ENCODE measurements around the gene PRPH. TPM values are rescaled to one million over a fixed set of nuclear protein-coding genes. Genes with fewer than 3 reads are reported as not detected.

PRPH gene
- total and polyA plus RNA-seq, 2 of the 13 experiments (the other 11 are each of a cell fraction or from before 2014, with no cell fraction given): 0.12 TPM; not detected in 1

DNA sequence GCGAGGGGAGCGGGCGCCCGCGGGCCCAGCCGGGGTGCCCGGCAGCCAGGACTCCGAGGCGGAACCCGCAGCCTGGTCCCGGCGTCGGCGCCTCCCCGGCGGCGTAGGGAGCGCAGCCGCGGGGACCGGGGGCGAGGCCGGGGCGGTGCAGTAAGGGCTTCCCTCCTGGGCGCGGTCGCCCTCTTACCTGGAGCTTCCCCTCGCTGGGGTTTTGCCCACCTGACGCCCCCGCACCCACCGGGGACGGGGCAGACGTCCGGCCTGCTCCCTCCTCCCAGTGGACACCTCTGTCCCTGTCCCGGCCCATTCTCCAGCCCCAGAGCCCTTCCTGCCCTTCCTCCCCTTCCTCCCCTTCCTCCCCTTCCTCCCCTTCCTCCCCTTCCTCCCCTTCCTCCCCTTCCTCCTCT lies 30.5 kb upstream of the PRPH start (continued):
- no peak; the same call in 1 of the 2 replicates for TF ChIP-seq ARNT2 (CRISPR knock-in tag; IDR thresholded peaks at IDR 0.05; ENCODE audit: low read depth)
- TF ChIP-seq, protein P1, sequence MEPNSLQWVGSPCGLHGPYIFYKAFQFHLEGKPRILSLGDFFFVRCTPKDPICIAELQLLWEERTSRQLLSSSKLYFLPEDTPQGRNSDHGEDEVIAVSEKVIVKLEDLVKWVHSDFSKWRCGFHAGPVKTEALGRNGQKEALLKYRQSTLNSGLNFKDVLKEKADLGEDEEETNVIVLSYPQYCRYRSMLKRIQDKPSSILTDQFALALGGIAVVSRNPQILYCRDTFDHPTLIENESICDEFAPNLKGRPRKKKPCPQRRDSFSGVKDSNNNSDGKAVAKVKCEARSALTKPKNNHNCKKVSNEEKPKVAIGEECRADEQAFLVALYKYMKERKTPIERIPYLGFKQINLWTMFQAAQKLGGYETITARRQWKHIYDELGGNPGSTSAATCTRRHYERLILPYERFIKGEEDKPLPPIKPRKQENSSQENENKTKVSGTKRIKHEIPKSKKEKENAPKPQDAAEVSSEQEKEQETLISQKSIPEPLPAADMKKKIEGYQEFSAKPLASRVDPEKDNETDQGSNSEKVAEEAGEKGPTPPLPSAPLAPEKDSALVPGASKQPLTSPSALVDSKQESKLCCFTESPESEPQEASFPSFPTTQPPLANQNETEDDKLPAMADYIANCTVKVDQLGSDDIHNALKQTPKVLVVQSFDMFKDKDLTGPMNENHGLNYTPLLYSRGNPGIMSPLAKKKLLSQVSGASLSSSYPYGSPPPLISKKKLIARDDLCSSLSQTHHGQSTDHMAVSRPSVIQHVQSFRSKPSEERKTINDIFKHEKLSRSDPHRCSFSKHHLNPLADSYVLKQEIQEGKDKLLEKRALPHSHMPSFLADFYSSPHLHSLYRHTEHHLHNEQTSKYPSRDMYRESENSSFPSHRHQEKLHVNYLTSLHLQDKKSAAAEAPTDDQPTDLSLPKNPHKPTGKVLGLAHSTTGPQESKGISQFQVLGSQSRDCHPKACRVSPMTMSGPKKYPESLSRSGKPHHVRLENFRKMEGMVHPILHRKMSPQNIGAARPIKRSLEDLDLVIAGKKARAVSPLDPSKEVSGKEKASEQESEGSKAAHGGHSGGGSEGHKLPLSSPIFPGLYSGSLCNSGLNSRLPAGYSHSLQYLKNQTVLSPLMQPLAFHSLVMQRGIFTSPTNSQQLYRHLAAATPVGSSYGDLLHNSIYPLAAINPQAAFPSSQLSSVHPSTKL (CRISPR knock-in tag; IDR thresholded peaks at IDR 0.05): no peak
- TF ChIP-seq WIZ (CRISPR knock-in tag; IDR thresholded peaks at IDR 0.05): no peak
- no peak for TF ChIP-seq ELF1 (CRISPR knock-in tag; IDR thresholded peaks at IDR 0.05)
- no peak for TF ChIP-seq NFIB (CRISPR knock-in tag; IDR thresholded peaks at IDR 0.05; ENCODE audit: borderline replicate concordance)
- TF ChIP-seq, protein P2, sequence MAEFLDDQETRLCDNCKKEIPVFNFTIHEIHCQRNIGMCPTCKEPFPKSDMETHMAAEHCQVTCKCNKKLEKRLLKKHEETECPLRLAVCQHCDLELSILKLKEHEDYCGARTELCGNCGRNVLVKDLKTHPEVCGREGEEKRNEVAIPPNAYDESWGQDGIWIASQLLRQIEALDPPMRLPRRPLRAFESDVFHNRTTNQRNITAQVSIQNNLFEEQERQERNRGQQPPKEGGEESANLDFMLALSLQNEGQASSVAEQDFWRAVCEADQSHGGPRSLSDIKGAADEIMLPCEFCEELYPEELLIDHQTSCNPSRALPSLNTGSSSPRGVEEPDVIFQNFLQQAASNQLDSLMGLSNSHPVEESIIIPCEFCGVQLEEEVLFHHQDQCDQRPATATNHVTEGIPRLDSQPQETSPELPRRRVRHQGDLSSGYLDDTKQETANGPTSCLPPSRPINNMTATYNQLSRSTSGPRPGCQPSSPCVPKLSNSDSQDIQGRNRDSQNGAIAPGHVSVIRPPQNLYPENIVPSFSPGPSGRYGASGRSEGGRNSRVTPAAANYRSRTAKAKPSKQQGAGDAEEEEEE (CRISPR knock-in tag; IDR thresholded peaks at IDR 0.05; ENCODE audit: borderline replicate concordance): no peak
- no peak for TF ChIP-seq FOXK2 (IDR thresholded peaks at IDR 0.05)
- TF ChIP-seq ZNF333 (CRISPR knock-in tag; IDR thresholded peaks at IDR 0.05; ENCODE audit: borderline replicate concordance): no peak
- no peak for TF ChIP-seq ZNF101 (CRISPR knock-in tag; IDR thresholded peaks at IDR 0.05; ENCODE audit: borderline replicate concordance, low read depth)
- no peak for TF ChIP-seq CREB1 (IDR thresholded peaks at IDR 0.05)
- TF ChIP-seq CREB1 (CRISPR knock-in tag; IDR thresholded peaks at IDR 0.05): no peak
- peak; percentile 33; the same call in 1 of the 2 replicates for TF ChIP-seq GABPB1 (CRISPR knock-in tag; IDR thresholded peaks at IDR 0.05)
- no peak for TF ChIP-seq MTF2 (CRISPR knock-in tag; IDR thresholded peaks at IDR 0.05; ENCODE audit: borderline replicate concordance)
- no peak for TF ChIP-seq ZNF34 (CRISPR knock-in tag; IDR thresholded peaks at IDR 0.05; ENCODE audit: borderline replicate concordance)
- TF ChIP-seq, protein P3, sequence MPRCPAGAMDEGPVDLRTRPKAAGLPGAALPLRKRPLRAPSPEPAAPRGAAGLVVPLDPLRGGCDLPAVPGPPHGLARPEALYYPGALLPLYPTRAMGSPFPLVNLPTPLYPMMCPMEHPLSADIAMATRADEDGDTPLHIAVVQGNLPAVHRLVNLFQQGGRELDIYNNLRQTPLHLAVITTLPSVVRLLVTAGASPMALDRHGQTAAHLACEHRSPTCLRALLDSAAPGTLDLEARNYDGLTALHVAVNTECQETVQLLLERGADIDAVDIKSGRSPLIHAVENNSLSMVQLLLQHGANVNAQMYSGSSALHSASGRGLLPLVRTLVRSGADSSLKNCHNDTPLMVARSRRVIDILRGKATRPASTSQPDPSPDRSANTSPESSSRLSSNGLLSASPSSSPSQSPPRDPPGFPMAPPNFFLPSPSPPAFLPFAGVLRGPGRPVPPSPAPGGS (CRISPR knock-in tag; IDR thresholded peaks at IDR 0.05): peak; percentile 9; the same call in 1 of the 2 replicates
- no peak for TF ChIP-seq U2AF1 (optimal IDR thresholded peaks at IDR 0.05; ENCODE audit: low read depth, low read length)
- TF ChIP-seq, protein P4, sequence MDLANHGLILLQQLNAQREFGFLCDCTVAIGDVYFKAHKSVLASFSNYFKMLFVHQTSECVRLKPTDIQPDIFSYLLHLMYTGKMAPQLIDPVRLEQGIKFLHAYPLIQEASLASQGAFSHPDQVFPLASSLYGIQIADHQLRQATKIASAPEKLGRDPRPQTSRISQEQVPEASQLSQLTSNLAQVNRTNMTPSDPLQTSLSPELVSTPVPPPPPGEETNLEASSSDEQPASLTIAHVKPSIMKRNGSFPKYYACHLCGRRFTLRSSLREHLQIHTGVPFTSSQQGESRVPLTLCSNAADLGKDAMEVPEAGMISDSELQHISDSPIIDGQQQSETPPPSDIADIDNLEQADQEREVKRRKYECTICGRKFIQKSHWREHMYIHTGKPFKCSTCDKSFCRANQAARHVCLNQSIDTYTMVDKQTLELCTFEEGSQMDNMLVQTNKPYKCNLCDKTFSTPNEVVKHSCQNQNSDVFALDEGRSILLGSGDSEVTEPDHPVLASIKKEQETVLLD (CRISPR knock-in tag; IDR thresholded peaks at IDR 0.05; ENCODE audit: low read depth): no peak

Measured in HepG2 (cell line).